WI38 (cell line): ENCODE measurements around the gene TMC8.

ENCODE experiments used
- H3K4me3 ChIP-seq: 2 replicates; pipeline ENCODE4 v1.5.1; 2011; ENCODE audit warnings: low read depth, mild to moderate bottlenecking, control low read depth, low read length
- TF ChIP-seq, protein P1 (sequence below): IDR thresholded peaks from 2 replicates; pipeline ENCODE4 v1.5.1; 2012; ENCODE audit warnings: low read depth, mild to moderate bottlenecking, control low read depth, low read length

Gene TMC8

DNA sequence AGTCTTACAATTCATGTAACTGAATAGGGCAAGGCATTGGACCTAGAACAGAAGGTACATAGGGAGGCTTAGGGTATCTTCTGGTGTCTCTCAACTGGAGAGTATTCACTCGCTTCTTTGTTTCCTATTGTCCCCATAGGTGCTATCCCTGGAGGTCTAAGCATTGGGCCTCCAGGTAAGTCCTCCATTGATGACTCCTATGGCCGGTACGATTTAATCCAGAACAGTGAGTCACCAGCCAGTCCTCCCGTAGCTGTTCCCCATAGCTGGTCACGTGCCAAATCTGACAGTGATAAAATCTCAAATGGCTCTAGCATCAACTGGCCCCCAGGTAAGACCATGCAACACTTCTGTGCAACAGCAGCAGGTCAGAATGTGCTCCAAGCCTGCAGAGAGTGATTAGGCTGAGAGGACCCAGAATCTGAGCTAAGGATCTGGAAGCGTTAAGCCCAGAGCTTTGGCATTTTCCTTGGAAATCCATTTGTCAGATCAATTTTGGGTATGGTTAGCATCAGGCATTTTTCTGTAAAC lies 37.7 kb upstream of the TMC8 start:
- H3K4me3 ChIP-seq: no peak overlapping the region
- TF ChIP-seq, protein P1, sequence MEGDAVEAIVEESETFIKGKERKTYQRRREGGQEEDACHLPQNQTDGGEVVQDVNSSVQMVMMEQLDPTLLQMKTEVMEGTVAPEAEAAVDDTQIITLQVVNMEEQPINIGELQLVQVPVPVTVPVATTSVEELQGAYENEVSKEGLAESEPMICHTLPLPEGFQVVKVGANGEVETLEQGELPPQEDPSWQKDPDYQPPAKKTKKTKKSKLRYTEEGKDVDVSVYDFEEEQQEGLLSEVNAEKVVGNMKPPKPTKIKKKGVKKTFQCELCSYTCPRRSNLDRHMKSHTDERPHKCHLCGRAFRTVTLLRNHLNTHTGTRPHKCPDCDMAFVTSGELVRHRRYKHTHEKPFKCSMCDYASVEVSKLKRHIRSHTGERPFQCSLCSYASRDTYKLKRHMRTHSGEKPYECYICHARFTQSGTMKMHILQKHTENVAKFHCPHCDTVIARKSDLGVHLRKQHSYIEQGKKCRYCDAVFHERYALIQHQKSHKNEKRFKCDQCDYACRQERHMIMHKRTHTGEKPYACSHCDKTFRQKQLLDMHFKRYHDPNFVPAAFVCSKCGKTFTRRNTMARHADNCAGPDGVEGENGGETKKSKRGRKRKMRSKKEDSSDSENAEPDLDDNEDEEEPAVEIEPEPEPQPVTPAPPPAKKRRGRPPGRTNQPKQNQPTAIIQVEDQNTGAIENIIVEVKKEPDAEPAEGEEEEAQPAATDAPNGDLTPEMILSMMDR: no peak

DNA sequence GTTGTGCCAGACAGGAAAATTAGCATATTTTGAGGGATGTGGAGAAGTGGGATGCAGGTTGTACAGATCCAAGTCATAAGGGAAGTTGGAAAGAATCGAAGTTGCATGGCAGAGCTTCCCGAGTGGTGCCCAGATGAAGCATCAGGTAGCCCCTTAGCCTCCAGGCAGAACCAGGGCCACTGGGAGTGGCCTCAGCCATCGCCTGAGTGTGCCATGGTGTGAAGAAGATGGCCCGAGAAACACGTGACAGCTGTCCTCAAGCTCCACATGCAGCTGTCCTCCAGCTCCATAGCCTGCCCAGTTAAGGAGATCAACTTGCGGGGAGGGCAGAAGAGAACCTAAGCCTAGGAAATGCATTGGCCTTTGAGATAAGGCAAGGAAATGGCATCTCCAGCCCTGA lies 35.5 kb upstream of the TMC8 start:
- TF ChIP-seq, protein P1: no peak
- H3K4me3 ChIP-seq: no peak overlapping the region

DNA sequence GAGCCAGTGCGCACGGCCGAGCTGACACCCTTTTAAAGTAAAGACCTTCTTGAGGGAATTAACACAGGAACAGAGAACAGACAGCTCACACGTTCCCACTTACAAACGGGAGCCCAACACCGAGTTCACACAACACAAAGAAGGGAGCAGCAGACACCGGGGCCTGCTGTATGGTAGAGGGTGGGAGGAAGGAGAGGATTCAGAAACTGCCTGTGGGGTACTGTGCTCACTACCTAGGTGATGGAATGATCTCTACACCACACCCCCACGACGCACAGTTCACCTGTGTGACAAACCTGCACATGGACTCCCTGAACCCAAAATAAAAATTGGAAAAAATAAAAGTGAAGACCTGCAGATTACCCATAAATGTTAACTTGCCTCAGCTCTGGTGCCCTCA lies 34.5 kb upstream of the TMC8 start:
- TF ChIP-seq, protein P1: no peak
- no peak overlapping the region for H3K4me3 ChIP-seq

DNA sequence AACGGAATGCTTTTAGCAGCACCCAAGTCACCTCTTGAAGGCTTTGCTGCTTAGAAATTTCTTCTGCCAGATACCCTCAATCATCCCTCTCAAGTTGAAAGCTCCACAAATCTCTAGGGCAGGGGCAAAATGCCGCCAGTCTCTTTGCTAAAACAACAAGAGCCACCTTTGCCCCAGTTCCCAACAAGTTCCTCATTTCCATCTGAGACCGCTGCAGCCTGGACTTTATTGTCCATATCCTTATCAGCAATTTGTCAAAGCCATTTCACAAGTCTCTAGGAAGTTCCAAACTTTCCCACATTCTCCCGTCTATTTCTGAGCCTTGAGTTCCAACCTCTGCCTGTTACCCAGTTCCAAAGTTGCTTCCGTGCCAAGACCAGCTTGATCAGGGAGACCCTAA lies 29.5 kb upstream of the TMC8 start:
- TF ChIP-seq, protein P1: no peak
- no peak overlapping the region for H3K4me3 ChIP-seq

DNA sequence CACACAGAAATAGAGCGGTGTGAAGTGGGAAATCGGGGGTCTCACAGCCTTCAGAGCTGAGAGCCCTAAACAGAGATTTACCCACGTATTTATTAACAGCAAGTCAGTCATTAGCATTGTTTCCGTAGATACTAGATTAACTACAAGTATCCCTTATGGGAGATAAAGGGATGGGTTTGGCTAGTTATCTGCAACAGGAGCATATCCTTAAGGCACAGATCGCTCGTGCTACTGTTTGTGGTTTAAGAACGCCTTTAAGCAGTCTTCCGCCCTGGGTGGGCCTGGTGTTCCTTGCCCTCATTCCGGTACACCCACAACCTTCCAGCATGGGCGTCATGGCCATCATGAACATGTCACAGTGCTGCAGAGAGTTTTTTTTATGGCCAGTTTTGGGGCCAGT lies 29.0 kb upstream of the TMC8 start:
- TF ChIP-seq, protein P1: no peak
- H3K4me3 ChIP-seq: no peak overlapping the region

DNA sequence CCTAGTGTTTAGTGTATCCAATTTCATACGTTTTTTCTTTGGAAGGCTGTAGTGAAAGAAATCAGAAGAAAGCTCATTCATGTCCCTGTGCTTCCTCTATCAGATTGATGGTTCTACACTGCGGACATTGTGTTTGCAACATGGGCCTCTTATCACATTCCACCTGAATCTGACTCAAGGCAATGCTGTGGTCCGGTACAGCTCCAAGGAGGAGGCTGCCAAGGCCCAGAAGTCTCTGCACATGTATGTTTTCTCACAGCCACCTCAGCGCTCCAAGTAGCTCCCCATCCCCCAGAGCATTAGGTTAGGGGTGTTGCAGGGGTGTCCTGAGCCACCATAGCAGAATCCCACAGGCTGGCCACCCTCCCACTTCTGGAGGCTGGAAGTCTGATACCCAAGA lies 27.3 kb upstream of the TMC8 start:
- TF ChIP-seq, protein P1: no peak
- H3K4me3 ChIP-seq: no peak overlapping the region

DNA sequence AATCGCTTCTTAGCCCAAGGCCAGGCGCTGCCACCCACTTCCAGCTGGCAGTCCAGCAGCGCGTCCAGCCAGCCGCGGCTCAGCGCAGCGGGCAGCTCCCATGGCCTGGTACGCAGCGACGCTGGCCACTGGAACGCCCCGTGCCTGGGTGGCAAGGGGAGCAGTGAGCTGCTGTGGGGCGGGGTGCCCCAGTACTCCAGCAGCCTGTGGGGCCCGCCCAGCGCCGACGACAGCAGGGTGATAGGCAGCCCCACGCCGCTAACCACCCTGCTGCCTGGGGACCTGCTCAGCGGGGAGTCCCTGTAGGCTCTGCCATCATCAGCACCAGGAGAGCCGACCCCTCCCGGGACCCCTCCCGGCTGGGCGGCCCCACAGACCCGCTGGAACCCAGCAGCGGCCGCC lies 26.0 kb upstream of the TMC8 start:
- TF ChIP-seq, protein P1: no peak
- H3K4me3 ChIP-seq: no peak overlapping the region
